Calu3 (cell line): ENCODE data around the gene FIP1L1. TPM values are rescaled to one million over a fixed set of nuclear protein-coding genes. Genes with fewer than 3 reads are reported as not detected.

Experiments used
- BruUV-seq: library from RNA; stranded (reverse); fragments of 400-500 nt; replicated peaks from 2 replicates; lab custom pipeline; 2021; lab: Mats Ljungman, UMichigan
- CTCF ChIA-PET: fragments of 300-600 bp; sonication (Branson Sonifier 250); formaldehyde crosslinking; loops from one replicate; lab custom pipeline; 2022; ENCODE audit warnings: antibody characterized with exemption; lab: Charles Lee
- DNase-seq: peaks from one replicate; pipeline ENCODE4 v3.0.0; 2022
- H3K27ac Mint-ChIP-seq: one replicate; pipeline ENCODE4 v1.8.0; 2022; ENCODE audit warnings: mixed read lengths; ENCODE audit not compliant: unreplicated experiment
- H3K27me3 Mint-ChIP-seq: one replicate; pipeline ENCODE4 v1.8.0; 2022; ENCODE audit warnings: mixed read lengths; ENCODE audit not compliant: unreplicated experiment
- H3K36me3 Mint-ChIP-seq: one replicate; pipeline ENCODE4 v1.8.0; 2022; ENCODE audit warnings: mild to moderate bottlenecking, moderate library complexity, mixed read lengths; ENCODE audit not compliant: insufficient read depth, unreplicated experiment
- H3K4me1 Mint-ChIP-seq: one replicate; pipeline ENCODE4 v1.8.0; 2022; ENCODE audit warnings: mild to moderate bottlenecking, low read depth, mixed read lengths; ENCODE audit not compliant: unreplicated experiment
- H3K4me3 Mint-ChIP-seq: one replicate; pipeline ENCODE4 v1.8.0; 2022; ENCODE audit warnings: mild to moderate bottlenecking, low read depth, moderate library complexity, mixed read lengths; ENCODE audit not compliant: unreplicated experiment
- H3K9me3 Mint-ChIP-seq: one replicate; pipeline ENCODE4 v1.8.0; 2022; ENCODE audit warnings: low read depth, mixed read lengths; ENCODE audit not compliant: unreplicated experiment
- intact Hi-C: fragments of 100-400 bp; cut with micrococcal nuclease; formaldehyde crosslinking; loops from one replicate; pipeline ENCODE4 v1.10.0; 2022; ENCODE audit not compliant: unreplicated experiment
- total RNA-seq: library from RNA; stranded (reverse); gene quantifications from 2 replicates; pipeline ENCODE4 v1.2.3, GENCODE V29; 2022
- TF ChIP-seq, protein P1 (sequence below): fragments of 200-600 bp; IDR thresholded peaks from one replicate; pipeline ENCODE4 v1.8.0; 2022; ENCODE audit warnings: antibody characterized with exemption; ENCODE audit not compliant: unreplicated experiment

FIP1L1 gene
- total RNA-seq, 1 experiment from 2014 or later, result 56.3 TPM

DNA sequence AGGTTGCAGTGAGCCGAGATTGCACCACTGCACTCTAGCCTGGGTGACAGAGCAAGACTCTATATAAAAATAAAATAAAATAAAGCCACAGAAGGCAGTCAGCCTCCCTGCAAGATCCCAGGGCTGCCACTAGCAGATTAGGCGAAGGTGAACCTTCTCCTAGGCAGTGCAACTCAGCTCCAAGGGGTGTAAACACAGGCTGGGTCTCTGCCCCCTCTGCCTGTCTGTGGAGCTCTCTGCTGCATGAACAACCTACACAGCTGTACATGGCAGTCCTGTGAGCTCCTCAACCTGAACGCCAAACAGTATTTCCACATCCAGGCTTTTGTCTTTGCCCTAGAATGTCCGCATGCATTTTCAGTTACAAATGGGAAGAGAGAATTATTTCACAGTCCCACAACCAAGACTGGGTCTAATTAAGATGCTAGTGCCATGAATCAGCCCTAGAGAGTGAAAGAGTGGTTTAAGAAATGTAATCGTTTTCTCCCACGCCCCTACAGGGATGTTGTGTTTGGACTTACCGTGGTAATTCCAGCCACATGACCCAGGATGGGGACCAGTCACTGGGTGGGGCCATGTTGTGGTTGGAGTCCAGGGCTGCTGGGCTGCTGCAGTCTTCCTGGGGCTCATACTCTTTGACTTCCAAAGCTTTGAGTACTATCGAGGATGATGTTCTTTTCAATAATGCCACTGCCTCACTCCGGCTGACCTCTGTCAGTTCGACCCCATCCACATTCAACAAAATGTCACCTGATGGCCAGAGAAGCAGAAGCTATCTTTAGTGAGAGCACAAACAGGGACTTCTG lies 99.0 kb downstream of the FIP1L1 start:
- Mint-ChIP-seq H3K27ac (no peak overlapping the region), H3K36me3 (no peaks in the 10 kb centered on the region), H3K4me1 (no peaks in the 10 kb centered on the region), H3K27me3 (no peaks in the 10 kb centered on the region), H3K9me3 (peaks cover 3% of the 10 kb centered on the region), H3K4me3 (no peak overlapping the region)
- TF ChIP-seq, protein P1, sequence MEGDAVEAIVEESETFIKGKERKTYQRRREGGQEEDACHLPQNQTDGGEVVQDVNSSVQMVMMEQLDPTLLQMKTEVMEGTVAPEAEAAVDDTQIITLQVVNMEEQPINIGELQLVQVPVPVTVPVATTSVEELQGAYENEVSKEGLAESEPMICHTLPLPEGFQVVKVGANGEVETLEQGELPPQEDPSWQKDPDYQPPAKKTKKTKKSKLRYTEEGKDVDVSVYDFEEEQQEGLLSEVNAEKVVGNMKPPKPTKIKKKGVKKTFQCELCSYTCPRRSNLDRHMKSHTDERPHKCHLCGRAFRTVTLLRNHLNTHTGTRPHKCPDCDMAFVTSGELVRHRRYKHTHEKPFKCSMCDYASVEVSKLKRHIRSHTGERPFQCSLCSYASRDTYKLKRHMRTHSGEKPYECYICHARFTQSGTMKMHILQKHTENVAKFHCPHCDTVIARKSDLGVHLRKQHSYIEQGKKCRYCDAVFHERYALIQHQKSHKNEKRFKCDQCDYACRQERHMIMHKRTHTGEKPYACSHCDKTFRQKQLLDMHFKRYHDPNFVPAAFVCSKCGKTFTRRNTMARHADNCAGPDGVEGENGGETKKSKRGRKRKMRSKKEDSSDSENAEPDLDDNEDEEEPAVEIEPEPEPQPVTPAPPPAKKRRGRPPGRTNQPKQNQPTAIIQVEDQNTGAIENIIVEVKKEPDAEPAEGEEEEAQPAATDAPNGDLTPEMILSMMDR, result no peak
- BruUV-seq, result no TSS peak
- CTCF ChIA-PET, result interaction anchor here (0.6 to 0.9 kb wide), 2 partner anchors 15 to 349 kb away, joined by 3 to 5 read pairs; no protein-coding TSS in a partner anchor
- intact Hi-C loops, result no loop called here
- DNase-seq, result no peak

DNA sequence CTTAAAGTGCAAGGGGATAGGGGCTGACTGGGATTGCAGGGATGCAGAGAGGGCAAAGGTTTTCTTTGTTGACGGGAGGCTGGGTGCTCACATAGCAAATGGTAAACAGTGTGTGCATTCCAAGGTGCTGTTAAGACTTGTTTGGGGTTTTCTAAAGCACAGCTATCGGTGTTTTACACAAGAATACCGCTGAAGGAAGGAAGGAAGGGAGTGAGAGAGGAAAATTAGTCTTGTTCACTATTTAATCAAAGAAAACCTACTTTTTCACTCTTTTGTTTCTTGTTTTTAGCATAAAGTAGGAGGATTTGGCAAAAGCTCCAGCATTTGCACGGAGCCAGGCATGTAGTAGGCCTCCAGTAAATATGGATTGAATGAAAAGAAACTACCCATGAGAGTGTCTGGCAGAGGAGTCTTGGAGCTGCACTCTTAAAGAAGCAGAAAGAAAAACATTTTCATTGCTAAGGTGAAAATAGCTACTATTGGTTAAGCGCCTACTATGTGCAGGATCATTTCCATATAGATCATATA lies 99.7 kb downstream of the FIP1L1 start:
- DNase-seq, result no peak
- Mint-ChIP-seq H3K9me3 (peaks cover 3% of the 10 kb centered on the region), H3K4me3 (no peak overlapping the region), H3K27me3 (no peaks in the 10 kb centered on the region), H3K36me3 (no peaks in the 10 kb centered on the region), H3K4me1 (no peaks in the 10 kb centered on the region), H3K27ac (no peak overlapping the region)
- BruUV-seq, result no TSS peak
- TF ChIP-seq, protein P1, result no peak
- intact Hi-C loops, result no loop called here
- CTCF ChIA-PET, result interaction anchor here (0.9 kb wide), 1 partner anchor 14 kb away, joined by 5 read pairs; no protein-coding TSS in a partner anchor

DNA sequence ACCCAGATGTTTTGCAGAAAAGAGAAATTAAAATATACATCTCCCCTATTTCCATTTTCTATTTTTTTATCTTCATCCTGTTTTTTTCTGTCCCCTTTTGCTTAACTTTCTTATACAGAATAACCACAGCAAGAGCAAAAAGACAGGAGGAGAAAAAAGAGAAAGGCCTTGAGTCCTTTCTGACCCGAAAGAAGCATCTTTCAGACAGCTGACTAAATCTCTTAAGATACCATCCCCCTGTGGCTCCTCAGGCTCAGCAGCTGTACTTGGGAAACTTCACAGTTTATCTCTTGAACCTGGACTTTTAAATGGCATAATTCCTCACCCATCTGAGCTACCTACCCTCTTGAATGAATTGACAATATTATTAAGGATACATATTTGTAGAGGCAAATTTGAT lies 100.2 kb downstream of the FIP1L1 start:
- TF ChIP-seq, protein P1, result no peak
- intact Hi-C loops, result no loop called here
- no peaks in the 10 kb centered on the region for H3K4me1 Mint-ChIP-seq
- H3K9me3 Mint-ChIP-seq, result peaks cover 3% of the 10 kb centered on the region
- CTCF ChIA-PET, result interaction anchor here (0.9 kb wide), 1 partner anchor 14 kb away, joined by 5 read pairs; no protein-coding TSS in a partner anchor
- no TSS peak for BruUV-seq
- no peak overlapping the region for H3K4me3 Mint-ChIP-seq
- no peaks in the 10 kb centered on the region for H3K36me3 Mint-ChIP-seq
- no peak overlapping the region for H3K27ac Mint-ChIP-seq
- H3K27me3 Mint-ChIP-seq, result no peaks in the 10 kb centered on the region
- no peak for DNase-seq

DNA sequence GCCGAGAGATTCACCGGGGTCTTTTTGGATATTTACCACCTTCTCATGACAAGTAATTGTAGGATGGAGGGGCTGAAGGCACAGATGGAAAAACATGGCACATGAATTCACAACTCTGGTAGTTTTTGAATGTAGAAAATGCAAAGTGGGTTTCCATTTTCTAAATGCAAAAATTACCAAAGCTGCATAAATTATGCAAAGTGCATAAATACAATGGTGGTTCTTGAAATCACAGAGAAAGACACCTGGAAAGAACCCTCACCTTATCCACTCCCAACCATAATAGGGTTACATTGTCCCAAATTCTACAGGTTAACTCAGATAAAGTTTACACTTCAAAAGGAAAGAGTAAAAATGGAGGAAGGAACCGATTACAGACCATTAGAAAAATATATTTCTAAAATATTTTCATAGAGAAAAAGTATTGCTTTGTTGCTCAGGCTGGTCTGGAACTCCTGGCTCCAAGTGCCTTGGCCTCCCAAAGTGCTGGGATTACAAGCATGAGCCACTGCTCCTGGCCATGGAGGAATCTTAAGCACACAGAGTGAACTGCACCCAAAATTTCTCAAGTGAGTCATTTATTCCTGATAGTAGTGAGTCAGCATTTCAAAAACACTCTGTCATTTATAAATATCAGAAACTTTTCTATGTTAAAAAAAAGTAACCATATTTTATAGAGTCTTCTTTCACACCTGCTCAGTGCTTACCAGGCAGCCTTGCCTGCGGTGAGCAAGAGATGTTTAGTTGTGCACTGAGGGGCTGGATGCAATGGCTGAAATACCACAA lies 101.4 kb downstream of the FIP1L1 start:
- no peak overlapping the region for H3K4me3 Mint-ChIP-seq
- intact Hi-C loops, result no loop called here
- no peak overlapping the region for H3K27ac Mint-ChIP-seq
- DNase-seq, result no peak
- BruUV-seq, result no TSS peak
- CTCF ChIA-PET, result no interaction called here
- no peaks in the 10 kb centered on the region for H3K9me3 Mint-ChIP-seq
- H3K4me1 Mint-ChIP-seq, result no peaks in the 10 kb centered on the region
- no peaks in the 10 kb centered on the region for H3K27me3 Mint-ChIP-seq
- no peaks in the 10 kb centered on the region for H3K36me3 Mint-ChIP-seq
- TF ChIP-seq, protein P1, result no peak
